SH-SY5Y (cell line): Measurements from ENCODE around the gene TSHZ3.

Source experiments
- GATA2 ChIP-seq: IDR thresholded peaks from 2 replicates; pipeline ENCODE4 v1.6.1; 2011; ENCODE audit warnings: mild to moderate bottlenecking, low read depth, low read length
- GATA3 ChIP-seq: IDR thresholded peaks from 2 replicates; pipeline ENCODE4 v1.6.1; 2011; ENCODE audit warnings: low read depth, mild to moderate bottlenecking, low read length, moderate library complexity

DNA sequence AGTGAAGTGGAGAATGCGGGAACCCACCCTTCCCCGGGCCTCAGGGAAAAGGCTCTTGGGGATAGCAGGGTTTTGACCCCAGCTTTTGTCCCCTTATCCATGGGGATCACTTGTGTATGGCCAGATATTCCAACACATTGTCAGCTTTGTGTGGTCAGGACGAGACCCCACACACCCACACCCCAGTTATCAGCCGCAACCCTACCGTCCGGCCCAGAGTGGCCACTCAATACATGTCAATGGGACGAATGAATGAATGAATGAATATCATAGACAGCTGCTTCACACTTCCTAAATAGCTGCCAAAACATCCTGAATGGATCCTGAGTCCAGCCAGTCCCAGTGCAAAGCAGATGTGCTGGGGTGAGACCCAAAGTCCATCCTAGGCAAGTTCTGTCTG is 64.6 kb downstream of the TSHZ3 start:
- TF ChIP-seq GATA2 (no peak), GATA3 (no peak)
